Activated naive CD4-positive, alpha-beta T cell treated with anti-CD3 and anti-CD28 coated beads for 36 hours (primary cell): Measurements from ENCODE around the gene KRTAP12-2. TPM values are rescaled to one million over a fixed set of nuclear protein-coding genes. Genes with fewer than 3 reads are reported as not detected.
"Not testable (repeated sequence)": the region's sequence is repeated elsewhere in the genome, so short reads cannot be mapped to it uniquely, and the experiment has no call there.

Experiments used
- CTCF ChIA-PET: fragments of 350-600 bp; sonication (Branson Sonifier 250); formaldehyde crosslinking; loops from one replicate; lab custom pipeline; 2021; ENCODE audit warnings: antibody characterized with exemption; lab: Charles Lee
- DNase-seq: peaks from one replicate; pipeline ENCODE4 v3.0.0-alpha.2; 2020
- H3K27ac Mint-ChIP-seq: one replicate; pipeline ENCODE4 v1.8.0; 2021; ENCODE audit warnings: mild to moderate bottlenecking, mixed read lengths
- H3K27me3 Mint-ChIP-seq: one replicate; pipeline ENCODE4 v1.8.0; 2021; ENCODE audit warnings: low read depth, mixed read lengths
- H3K36me3 Mint-ChIP-seq: one replicate; pipeline ENCODE4 v1.8.0; 2021; ENCODE audit warnings: low read depth, mixed read lengths
- H3K4me1 Mint-ChIP-seq: one replicate; pipeline ENCODE4 v1.8.0; 2021; ENCODE audit warnings: low read depth, mixed read lengths
- H3K4me3 Mint-ChIP-seq: one replicate; pipeline ENCODE4 v1.8.0; 2021; ENCODE audit warnings: mild to moderate bottlenecking, moderate library complexity, mixed read lengths
- H3K9me3 Mint-ChIP-seq: one replicate; pipeline ENCODE4 v1.8.0; 2021; ENCODE audit warnings: mixed read lengths
- intact Hi-C: fragments of 100-400 bp; cut with micrococcal nuclease; formaldehyde crosslinking; loops from one replicate; pipeline ENCODE4 v1.15.1; 2023
- total RNA-seq, 2 experiments: library from RNA; stranded (reverse); gene quantifications; one replicate each; pipeline ENCODE4 v1.2.3, GENCODE V29; 2021

The KRTAP12-2 gene
- total RNA-seq, 2 experiments from 2014 or later, result not detected

GRCh38 chr21:44699502-44700001 lies 32.8 kb upstream of the KRTAP12-2 start:
- no peak overlapping the region for H3K27ac Mint-ChIP-seq
- H3K9me3 Mint-ChIP-seq, result no peaks in the 10 kb centered on the region
- no peak for DNase-seq
- H3K36me3 Mint-ChIP-seq, result no peaks in the 10 kb centered on the region
- H3K4me1 Mint-ChIP-seq, result no peaks in the 10 kb centered on the region
- intact Hi-C loops, result no loop called here
- H3K27me3 Mint-ChIP-seq, result peaks cover 51% of the 10 kb centered on the region
- CTCF ChIA-PET, result no interaction called here
- H3K4me3 Mint-ChIP-seq, result no peak overlapping the region

- CTCF ChIA-PET, result no interaction called here
- Mint-ChIP-seq H3K27me3 (peaks cover 43% of the 10 kb centered on the region), H3K9me3 (peaks cover 3% of the 10 kb centered on the region), H3K4me1 (peaks cover 3% of the 10 kb centered on the region), H3K4me3 (no peak overlapping the region), H3K36me3 (no peaks in the 10 kb centered on the region), H3K27ac (no peak overlapping the region)
- DNase-seq, result no peak
- intact Hi-C loops, result no loop called here
Observed at GRCh38 chr21:44697811-44698734, 31.3 kb upstream of the KRTAP12-2 start.

GRCh38 chr21:44697172-44697810 lies 30.6 kb upstream of the KRTAP12-2 start, which contains the start of gene KRTAP10-12:
KRTAP10-12 (plus strand) TSS chr21:44697172; CDS start chr21:44697202, 30 bp downstream.
- intact Hi-C loops, DNase-seq, H3K9me3 Mint-ChIP-seq, H3K36me3 Mint-ChIP-seq, H3K27ac Mint-ChIP-seq, H3K4me3 Mint-ChIP-seq, H3K4me1 Mint-ChIP-seq: not testable (repeated sequence)
- CTCF ChIA-PET, result interaction anchor here (0.6 kb wide), 1 partner anchor 1344 kb away, joined by 4 read pairs; no protein-coding TSS in a partner anchor
- peaks cover 36% of the 10 kb centered on the region for H3K27me3 Mint-ChIP-seq

- peaks cover 8% of the 10 kb centered on the region for H3K4me1 Mint-ChIP-seq
- peaks cover 31% of the 10 kb centered on the region for H3K27me3 Mint-ChIP-seq
Observed at GRCh38 chr21:44696572-44696971, 29.8 kb upstream of the KRTAP12-2 start.

GRCh38 chr21:44695641-44696040 lies 28.9 kb upstream of the KRTAP12-2 start:
- Mint-ChIP-seq H3K4me1 (peaks cover 15% of the 10 kb centered on the region), H3K4me3 (no peak overlapping the region), H3K27ac (no peak overlapping the region), H3K9me3 (peaks cover 9% of the 10 kb centered on the region), H3K27me3 (peaks cover 26% of the 10 kb centered on the region), H3K36me3 (peaks cover 2% of the 10 kb centered on the region)
- DNase-seq, result no peak
- CTCF ChIA-PET, result no interaction called here
- intact Hi-C loops, result no loop called here

More at GRCh38 chr21:44696572-44696971, 29.8 kb upstream of the KRTAP12-2 start:
- DNase-seq, result no peak
- Mint-ChIP-seq H3K9me3 (peaks cover 9% of the 10 kb centered on the region), H3K36me3 (peaks cover 2% of the 10 kb centered on the region), H3K27ac (no peak overlapping the region), H3K4me3 (no peak overlapping the region)
- CTCF ChIA-PET, result interaction anchor here (0.6 kb wide), 1 partner anchor 1345 kb away, joined by 4 read pairs; no protein-coding TSS in a partner anchor
- intact Hi-C loops, result no loop called here

GRCh38 chr21:44695184-44695583 lies 28.5 kb upstream of the KRTAP12-2 start:
- H3K27me3 Mint-ChIP-seq, result peaks cover 26% of the 10 kb centered on the region
- DNase-seq, result no peak
- H3K36me3 Mint-ChIP-seq, result peaks cover 2% of the 10 kb centered on the region
- CTCF ChIA-PET, result no interaction called here
- intact Hi-C loops, result no loop called here
- H3K4me1 Mint-ChIP-seq, result peaks cover 15% of the 10 kb centered on the region
- H3K27ac Mint-ChIP-seq, result no peak overlapping the region
- peaks cover 9% of the 10 kb centered on the region for H3K9me3 Mint-ChIP-seq
- no peak overlapping the region for H3K4me3 Mint-ChIP-seq

GRCh38 chr21:44694776-44695175 lies 28.0 kb upstream of the KRTAP12-2 start:
- H3K4me1 Mint-ChIP-seq, result peaks cover 15% of the 10 kb centered on the region

GRCh38 chr21:44692798-44693512 lies 26.2 kb upstream of the KRTAP12-2 start:
- intact Hi-C loops, result no loop called here
- DNase-seq, result no peak
- H3K9me3 Mint-ChIP-seq, result peaks cover 9% of the 10 kb centered on the region
- peaks cover 2% of the 10 kb centered on the region for H3K36me3 Mint-ChIP-seq
- CTCF ChIA-PET, result no interaction called here
- H3K27ac Mint-ChIP-seq, result no peak overlapping the region
- H3K4me1 Mint-ChIP-seq, result peaks cover 15% of the 10 kb centered on the region
- H3K4me3 Mint-ChIP-seq, result no peak overlapping the region
- peaks cover 11% of the 10 kb centered on the region for H3K27me3 Mint-ChIP-seq

More at GRCh38 chr21:44694776-44695175, 28.0 kb upstream of the KRTAP12-2 start:
- Mint-ChIP-seq H3K36me3 (peaks cover 2% of the 10 kb centered on the region), H3K27ac (no peak overlapping the region), H3K27me3 (peaks cover 23% of the 10 kb centered on the region), H3K4me3 (no peak overlapping the region), H3K9me3 (peaks cover 9% of the 10 kb centered on the region)
- CTCF ChIA-PET, result no interaction called here
- no peak for DNase-seq
- intact Hi-C loops, result no loop called here

GRCh38 chr21:44691686-44692085 lies 25.0 kb upstream of the KRTAP12-2 start:
- DNase-seq, result no peak
- Mint-ChIP-seq H3K27ac (no peak overlapping the region), H3K36me3 (peaks cover 2% of the 10 kb centered on the region), H3K4me1 (peaks cover 15% of the 10 kb centered on the region), H3K4me3 (no peak overlapping the region), H3K9me3 (peaks cover 9% of the 10 kb centered on the region), H3K27me3 (peaks cover 4% of the 10 kb centered on the region)
- CTCF ChIA-PET, result no interaction called here
- intact Hi-C loops, result no loop called here

- H3K4me3 Mint-ChIP-seq, H3K27ac Mint-ChIP-seq, H3K36me3 Mint-ChIP-seq, DNase-seq, intact Hi-C loops, H3K27me3 Mint-ChIP-seq, H3K9me3 Mint-ChIP-seq, CTCF ChIA-PET: not testable (repeated sequence)
- H3K4me1 Mint-ChIP-seq, result peaks cover 21% of the 10 kb centered on the region
Observed at GRCh38 chr21:44689740-44690139, 23.0 kb upstream of the KRTAP12-2 start.

GRCh38 chr21:44687671-44688070 lies 20.9 kb upstream of the KRTAP12-2 start:
- Mint-ChIP-seq H3K4me1 (peaks cover 19% of the 10 kb centered on the region), H3K4me3 (no peak overlapping the region), H3K9me3 (peaks cover 4% of the 10 kb centered on the region), H3K27ac (no peak overlapping the region), H3K36me3 (peaks cover 2% of the 10 kb centered on the region), H3K27me3 (peaks cover 7% of the 10 kb centered on the region)
- DNase-seq, result no peak
- intact Hi-C loops, result no loop called here
- CTCF ChIA-PET, result interaction anchor here (1.5 kb wide), 1 partner anchor 11 kb away, joined by 3 read pairs; no protein-coding TSS in a partner anchor
